A673 (cell line): ENCODE measurements around the gene PRRC2B. TPM values are rescaled to one million over a fixed set of nuclear protein-coding genes. Genes with fewer than 3 reads are reported as not detected.

ENCODE experiments used
- BruUV-seq: library from RNA; stranded (reverse); fragments of 400-500 nt; replicated peaks from 2 replicates; lab custom pipeline; 2021; lab: Mats Ljungman, UMichigan
- CTCF ChIA-PET: fragments of 300-600 bp; sonication (Branson Sonifier 250); formaldehyde crosslinking; loops from one replicate; lab custom pipeline; 2022; ENCODE audit warnings: antibody characterized with exemption; lab: Charles Lee
- POLR2A ChIA-PET: fragments of 300-600 bp; sonication (Branson Sonifier 250); formaldehyde crosslinking; loops from one replicate; lab custom pipeline; 2022; ENCODE audit warnings: antibody characterized with exemption; ENCODE audit not compliant: low non-redundant PET; lab: Charles Lee
- DNase-seq: peaks from one replicate; pipeline ENCODE4 v3.0.0-alpha.2; 2015; ENCODE audit warnings: low spot score
- H3K27ac ChIP-seq: fragments of 200-600 bp; sonication (generic); 2 replicates; pipeline ENCODE4 v1.5.1; 2016; ENCODE audit warnings: mixed run types, low read depth, mild to moderate bottlenecking, mixed read lengths, antibody characterized with exemption, low read length; ENCODE audit not compliant: poor library complexity, severe bottlenecking
- H3K27me3 ChIP-seq: fragments of 200-600 bp; sonication (generic); replicated peaks from 2 replicates; pipeline ENCODE4 v1.6.1; 2017; ENCODE audit warnings: mixed run types, low read depth, mild to moderate bottlenecking, mixed read lengths, antibody characterized with exemption, low read length; ENCODE audit not compliant: insufficient read depth, poor library complexity
- H3K36me3 ChIP-seq: fragments of 200-600 bp; sonication (generic); 2 replicates; pipeline ENCODE4 v1.6.1; 2016; ENCODE audit warnings: mixed run types, mild to moderate bottlenecking, mixed read lengths, antibody characterized with exemption, low read length; ENCODE audit not compliant: insufficient read depth, poor library complexity, severe bottlenecking
- H3K4me1 ChIP-seq: fragments of 200-600 bp; sonication (generic); 2 replicates; pipeline ENCODE4 v1.6.1; 2017; ENCODE audit warnings: mixed run types, mild to moderate bottlenecking, mixed read lengths, antibody characterized with exemption, low read length; ENCODE audit not compliant: insufficient read depth, poor library complexity, severe bottlenecking
- H3K4me3 ChIP-seq: fragments of 200-600 bp; sonication (generic); 2 replicates; pipeline ENCODE4 v1.5.1; 2016; ENCODE audit warnings: low read depth, mixed run types, mild to moderate bottlenecking, mixed read lengths, low read length; ENCODE audit not compliant: poor library complexity, severe bottlenecking
- H3K9me3 ChIP-seq: fragments of 200-600 bp; sonication (generic); 2 replicates; pipeline ENCODE4 v1.6.1; 2016; ENCODE audit warnings: mixed run types, low read depth, mild to moderate bottlenecking, mixed read lengths, antibody characterized with exemption, low read length; ENCODE audit not compliant: poor library complexity, severe bottlenecking
- CTCF ChIP-seq: fragments of 300-800, 200-600 bp; sonication (generic); conservative IDR thresholded peaks from 2 replicates; pipeline ENCODE4 v1.5.1; 2017; ENCODE audit warnings: low read depth, mild to moderate bottlenecking, antibody characterized with exemption, low read length, moderate library complexity, mixed read lengths
- EZH2 ChIP-seq: fragments of 200-600 bp; sonication (generic); IDR thresholded peaks from 2 replicates; pipeline ENCODE4 v1.6.1; 2017; ENCODE audit warnings: borderline replicate concordance, low read depth, mild to moderate bottlenecking, mixed read lengths, antibody characterized with exemption, low read length; ENCODE audit not compliant: poor library complexity, severe bottlenecking
- intact Hi-C: fragments of 100-400 bp; cut with micrococcal nuclease; formaldehyde crosslinking; loops from one replicate; pipeline ENCODE4 v1.10.0; 2022; ENCODE audit not compliant: unreplicated experiment
- total RNA-seq: library from RNA; stranded (reverse); gene quantifications from 2 replicates; pipeline ENCODE4 v1.2.3, GENCODE V29; 2021

PRRC2B gene
- total RNA-seq, 1 experiment from 2014 or later, result 317 TPM

- intact Hi-C loops, result no loop called here
- TF ChIP-seq EZH2 (no peak), CTCF (0 out of 2 replicates have a peak, but pooled peaks have one; percentile 19)
- Histone ChIP-seq H3K36me3 (no peaks in the 10 kb centered on the region), H3K27me3 (no peaks in the 10 kb centered on the region), H3K9me3 (no peaks in the 10 kb centered on the region), H3K4me1 (peaks cover 15% of the 10 kb centered on the region), H3K27ac (no peak overlapping the region), H3K4me3 (no peak overlapping the region)
- POLR2A ChIA-PET, result no interaction called here
- BruUV-seq, result no TSS peak
- no peak for DNase-seq
- CTCF ChIA-PET, result no interaction called here
Measured at GRCh38 chr9:131386281-131386680, 7.6 kb upstream of the PRRC2B start.

DNA sequence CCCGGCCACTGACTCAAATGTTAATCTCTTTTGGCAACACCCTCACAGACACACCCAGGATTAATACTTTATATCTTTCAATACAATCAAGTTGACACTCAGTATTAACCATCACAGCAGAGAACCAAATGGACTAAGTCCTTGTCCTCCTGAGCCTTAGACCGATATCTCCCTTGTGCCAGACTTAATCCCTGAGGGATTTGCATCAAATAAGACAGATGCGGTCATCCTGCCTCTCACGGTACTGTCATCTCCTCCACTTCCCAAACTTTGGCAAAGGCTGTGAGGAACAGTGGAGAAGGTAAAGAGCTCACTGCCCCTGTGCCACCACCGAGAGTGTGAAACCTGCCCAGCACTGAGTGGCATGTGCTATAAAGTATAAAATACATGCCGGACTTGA is 6.5 kb upstream of the PRRC2B start:
- H3K36me3 ChIP-seq, result no peaks in the 10 kb centered on the region
- no peak overlapping the region for H3K4me3 ChIP-seq
- no peak overlapping the region for H3K27ac ChIP-seq
- no peaks in the 10 kb centered on the region for H3K9me3 ChIP-seq
- intact Hi-C loops, result no loop called here
- no peak for DNase-seq
- POLR2A ChIA-PET, result no interaction called here
- TF ChIP-seq EZH2 (no peak), CTCF (no peak)
- BruUV-seq, result no TSS peak
- CTCF ChIA-PET, result no interaction called here
- peaks cover 12% of the 10 kb centered on the region for H3K4me1 ChIP-seq
- no peaks in the 10 kb centered on the region for H3K27me3 ChIP-seq

GRCh38 chr9:131391020-131391419 is 2.9 kb upstream of the PRRC2B start:
- CTCF ChIA-PET, result no interaction called here
- intact Hi-C loops, result no loop called here
- no TSS peak for BruUV-seq
- H3K4me1 ChIP-seq, result peaks cover 14% of the 10 kb centered on the region
- TF ChIP-seq EZH2 (no peak), CTCF (no peak)
- no peak overlapping the region for H3K4me3 ChIP-seq
- POLR2A ChIA-PET, result no interaction called here
- no peaks in the 10 kb centered on the region for H3K9me3 ChIP-seq
- DNase-seq, result no peak
- H3K27me3 ChIP-seq, result no peaks in the 10 kb centered on the region
- H3K36me3 ChIP-seq, result no peaks in the 10 kb centered on the region
- H3K27ac ChIP-seq, result no peak overlapping the region
